Measurements from ENCODE around the gene CRACR2B.

Gene CRACR2B

DNA sequence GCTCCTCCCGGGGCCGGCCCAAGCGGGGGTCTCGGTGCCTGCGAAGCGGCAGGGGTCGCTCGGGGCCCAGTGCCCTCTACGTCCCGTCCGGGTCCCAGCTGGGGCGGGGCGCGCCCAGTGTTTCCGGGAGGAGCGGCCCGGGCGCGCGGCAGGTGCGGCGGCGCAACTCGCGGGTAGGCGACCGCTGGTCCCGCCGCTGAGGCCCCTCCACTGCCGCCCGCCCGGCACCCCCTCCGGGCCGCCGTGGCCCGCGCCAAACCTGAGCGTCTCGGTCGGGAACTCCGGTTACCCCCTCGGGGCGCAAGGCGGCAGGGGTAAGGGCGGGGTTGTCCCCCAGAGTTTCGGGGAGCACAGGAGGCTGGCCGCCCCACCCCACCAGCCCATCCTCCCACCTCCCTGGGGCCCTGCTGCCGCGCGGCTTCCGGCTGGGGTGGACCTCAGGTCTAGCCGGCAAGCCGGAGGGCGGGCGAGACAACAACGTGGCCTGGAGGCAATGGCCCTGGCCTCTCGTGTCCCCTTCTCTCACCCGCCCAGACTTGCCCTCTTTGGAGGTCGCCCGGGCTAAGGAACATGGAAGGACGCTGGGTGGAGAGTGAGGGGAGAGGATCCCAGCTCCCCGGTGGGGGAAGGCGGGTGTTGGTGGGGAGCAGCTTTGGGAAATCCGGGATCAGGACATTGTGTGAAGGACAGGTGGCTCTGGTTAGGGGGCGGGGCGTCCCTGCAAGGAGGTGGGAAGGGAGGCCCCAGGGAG, 398 bp upstream of the CRACR2B start:
- no peak for DNase-seq (ENCODE audit: low spot score)

DNA sequence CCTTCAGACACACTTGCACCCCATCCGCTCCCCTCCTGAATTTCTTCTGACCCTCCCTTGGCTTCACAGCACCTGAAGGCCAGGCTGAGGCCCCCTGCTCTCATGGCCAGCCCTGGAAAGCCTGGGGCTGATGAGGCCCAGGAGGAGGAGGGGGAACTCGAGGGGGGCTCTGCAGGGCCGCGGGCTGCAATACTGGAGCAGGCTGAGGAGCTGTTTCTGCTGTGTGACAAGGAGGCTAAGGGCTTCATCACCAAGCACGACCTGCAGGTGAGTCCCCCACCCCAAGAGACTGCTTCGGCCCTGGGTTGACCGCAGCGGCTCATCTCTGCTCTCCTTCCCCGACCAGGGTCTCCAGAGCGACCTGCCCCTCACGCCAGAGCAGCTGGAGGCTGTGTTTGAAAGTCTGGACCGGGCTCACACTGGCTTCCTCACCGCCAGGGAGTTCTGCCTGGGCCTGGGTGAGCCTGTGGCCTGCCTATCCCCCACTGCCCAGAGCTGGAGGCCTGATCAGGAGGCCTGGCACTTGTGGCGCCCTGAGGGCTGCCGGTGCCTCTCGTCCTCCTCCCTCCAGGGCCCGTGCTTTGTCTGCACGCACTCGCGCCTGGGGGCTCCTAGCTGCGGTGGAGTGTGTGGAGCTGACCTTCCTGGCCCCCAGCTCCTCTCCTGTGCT, 922 bp downstream of the CRACR2B start:
- DNase-seq (ENCODE audit: low spot score) = no peak

GRCh38 chr11:829176-829846, 1.6 kb downstream of the CRACR2B start:
- DNase-seq (ENCODE audit: low spot score) = no peak

- DNase-seq (ENCODE audit: low spot score) = no peak
Observed at GRCh38 chr11:829847-830294, 2.2 kb downstream of the CRACR2B start.

- no peak for DNase-seq (ENCODE audit: low spot score)
Observed at GRCh38 chr11:830295-831117, 2.8 kb downstream of the CRACR2B start.

DNA sequence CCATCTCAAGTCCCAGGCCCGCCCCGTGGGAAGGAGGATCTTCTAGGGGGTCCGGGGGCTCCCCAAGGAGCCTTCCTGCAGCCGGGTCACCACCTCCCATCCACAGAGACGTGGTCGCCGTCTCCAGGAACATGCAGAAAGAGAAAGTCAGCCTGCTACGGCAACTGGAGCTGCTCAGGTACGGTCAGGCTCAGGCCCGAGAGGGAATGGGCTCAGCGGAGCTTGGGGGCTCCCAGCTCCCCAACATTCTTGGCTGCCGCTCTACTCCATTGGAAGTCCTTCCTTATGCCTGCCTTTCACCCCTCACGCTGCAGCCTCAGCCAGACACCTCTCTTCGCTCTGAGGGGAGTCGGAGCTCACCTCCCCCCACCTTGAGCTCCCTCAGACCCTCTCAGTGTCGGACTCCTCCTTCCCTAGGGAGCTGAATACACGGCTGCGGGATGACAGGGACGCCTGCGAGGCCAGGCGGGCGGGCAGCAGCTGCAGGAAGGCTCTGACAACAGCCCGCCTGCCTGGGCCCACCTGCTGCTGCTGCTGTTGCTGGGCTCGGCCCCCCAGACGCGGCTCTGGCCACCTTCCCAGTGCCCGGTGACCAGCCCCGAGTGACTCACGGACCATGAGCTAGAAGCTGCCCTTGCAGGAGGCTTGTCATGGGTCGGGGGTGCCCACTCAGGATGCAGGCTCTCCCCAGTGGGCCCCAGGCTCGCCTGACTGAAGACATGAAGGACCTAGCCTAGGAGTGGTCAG, 3.6 kb downstream of the CRACR2B start:
- no peak for DNase-seq (ENCODE audit: low spot score)

GRCh38 chr11:831961-832528, 4.3 kb downstream of the CRACR2B start:
- DNase-seq (ENCODE audit: low spot score) = no peak

GRCh38 chr11:832529-833113, 4.9 kb downstream of the CRACR2B start, which contains the start of gene CD151:
Gene CD151 (plus strand): TSS chr11:832952. CDS start chr11:836070, 3,118 bp downstream.
- no peak for DNase-seq (ENCODE audit: low spot score)

DNA sequence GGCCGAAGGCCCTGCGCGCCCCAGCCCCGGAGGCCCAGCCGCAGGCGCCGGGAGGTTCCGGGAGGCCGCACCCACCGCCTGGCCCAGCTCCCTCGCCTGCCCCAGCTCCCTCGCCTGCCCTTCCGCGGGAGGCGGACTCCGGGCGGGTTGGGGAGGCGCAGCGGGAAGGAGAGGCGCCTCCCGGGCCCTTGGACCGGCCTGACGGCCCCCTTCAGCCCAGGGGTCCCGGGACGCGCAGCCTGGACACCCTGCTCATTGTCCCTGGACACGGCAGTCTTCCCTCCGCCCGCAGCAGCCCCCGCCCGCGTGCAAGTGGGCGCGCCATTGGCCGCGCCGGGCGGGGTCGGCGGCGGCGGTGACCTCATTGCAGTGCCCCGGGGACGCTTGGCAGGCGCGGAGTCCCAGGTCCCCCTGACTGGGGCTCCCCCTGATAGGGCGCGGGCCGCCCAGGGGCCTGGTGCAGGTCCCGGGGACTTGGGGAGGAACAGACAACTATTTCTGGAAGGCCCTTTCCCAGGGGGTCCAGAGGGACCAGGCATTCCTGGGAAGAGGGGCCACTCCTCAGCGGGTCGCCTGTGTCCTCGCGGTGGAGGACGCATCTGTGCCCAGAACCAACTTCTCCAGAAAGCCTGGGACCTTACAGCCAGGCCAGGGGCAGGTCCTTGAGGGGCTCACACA, 5.5 kb downstream of the CRACR2B start:
- peak; percentile 50 for DNase-seq (ENCODE audit: low spot score)

- no peak for DNase-seq (ENCODE audit: low spot score)
Observed at GRCh38 chr11:833849-834311, 6.2 kb downstream of the CRACR2B start.

DNA sequence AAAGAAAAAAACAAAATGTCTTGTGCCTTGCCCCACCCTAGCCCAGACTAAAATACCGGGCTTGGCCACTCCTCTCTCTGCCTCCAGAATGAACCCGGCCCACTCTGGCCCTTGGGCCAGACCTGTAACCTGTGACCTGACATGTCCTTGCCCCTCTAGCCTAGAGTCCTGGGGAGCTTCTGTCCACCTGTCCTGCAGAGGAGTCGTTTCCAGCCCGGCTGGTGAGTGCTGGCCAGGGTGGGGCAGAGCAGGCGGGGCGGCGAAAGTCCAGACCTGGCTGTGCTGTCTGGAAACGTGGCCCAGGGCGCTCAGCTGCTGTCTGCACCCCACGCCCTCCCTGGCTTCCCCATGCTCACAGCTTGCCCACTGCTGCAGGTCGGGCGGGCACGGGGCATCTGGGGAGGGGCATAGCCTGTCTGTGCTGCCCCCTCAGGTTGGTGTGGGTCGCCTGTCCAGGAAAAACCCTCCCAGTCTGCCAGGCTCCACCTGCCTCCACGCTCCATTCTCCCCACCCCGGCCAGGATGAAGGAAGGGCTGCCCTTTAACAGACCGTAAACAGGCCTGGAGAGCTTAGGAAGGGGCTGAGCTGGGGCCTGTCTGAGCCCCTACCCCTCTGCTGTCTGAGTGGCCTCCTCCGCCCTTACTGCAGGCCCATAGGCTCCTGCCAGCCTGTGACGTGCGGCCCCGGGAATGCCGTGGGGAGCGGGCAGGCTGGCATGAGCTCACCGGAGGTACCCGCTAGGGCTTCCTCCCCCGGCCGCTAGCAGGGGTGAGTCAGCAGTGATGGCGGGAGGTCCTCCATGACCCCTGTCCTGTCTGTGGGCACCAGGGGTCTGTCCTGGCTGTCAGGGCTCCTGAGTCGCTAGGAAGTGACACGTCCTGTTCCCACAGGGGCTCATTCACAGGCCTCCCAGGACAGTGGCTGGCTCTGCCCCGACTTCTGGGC, 6.9 kb downstream of the CRACR2B start:
- no peak for DNase-seq (ENCODE audit: low spot score)

- DNase-seq (ENCODE audit: low spot score) = no peak
Observed at GRCh38 chr11:836274-836673, 8.6 kb downstream of the CRACR2B start.

GRCh38 chr11:836700-837099, 9.0 kb downstream of the CRACR2B start:
- DNase-seq (ENCODE audit: low spot score) = no peak

GRCh38 chr11:837189-837989, 9.7 kb downstream of the CRACR2B start:
- DNase-seq (ENCODE audit: low spot score) = no peak

- DNase-seq (ENCODE audit: low spot score) = no peak
Observed at GRCh38 chr11:837990-838307, 10.2 kb downstream of the CRACR2B start.

DNA sequence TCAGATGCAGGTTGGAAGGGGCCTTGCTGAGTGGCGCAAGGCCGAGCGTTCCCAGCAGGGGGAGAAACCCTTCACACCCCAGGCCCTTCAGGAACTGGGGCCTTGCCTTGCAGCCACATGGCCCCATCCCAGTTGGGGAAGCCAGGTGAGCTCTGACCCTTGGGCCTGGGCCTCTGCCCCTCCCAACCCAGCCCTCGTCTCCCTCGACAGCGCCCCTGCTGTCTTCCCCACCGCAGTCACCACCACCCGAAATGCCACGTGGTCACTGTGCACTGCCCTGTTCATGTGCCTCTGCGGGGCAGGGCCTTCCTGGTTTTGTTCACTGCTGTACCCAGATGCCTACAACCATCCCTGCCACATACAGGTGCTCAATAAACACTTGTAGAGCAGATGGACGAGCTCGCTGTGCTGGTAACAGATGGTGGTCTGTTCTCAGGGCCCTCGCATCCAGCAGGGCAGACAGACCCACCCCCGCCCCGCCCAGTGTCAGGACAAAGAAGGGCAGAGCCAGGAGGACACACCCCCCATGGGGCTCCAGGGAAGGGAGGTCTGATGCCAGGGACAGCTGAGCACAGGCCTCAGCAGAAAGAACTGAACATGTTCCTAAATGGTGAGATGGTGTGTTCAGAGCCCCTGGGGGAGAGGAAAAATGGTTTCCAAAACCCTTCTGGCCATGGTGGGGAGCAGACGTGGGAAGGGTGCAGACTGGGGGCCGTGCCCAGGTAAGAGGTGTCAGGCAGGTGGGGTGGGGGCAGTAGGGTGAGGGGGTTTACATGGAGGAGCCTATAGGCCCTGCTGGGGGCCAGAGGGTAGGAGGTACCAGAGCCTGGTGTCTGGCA, 10.9 kb downstream of the CRACR2B start:
- DNase-seq (ENCODE audit: low spot score) = no peak

GRCh38 chr11:839280-839623, 11.5 kb downstream of the CRACR2B start:
- no peak for DNase-seq (ENCODE audit: low spot score)
